LHCN-M2 (cell line): ENCODE measurements around the gene SEPTIN12. TPM values are rescaled to one million over a fixed set of nuclear protein-coding genes. Genes with fewer than 3 reads are reported as not detected.

ENCODE experiments used
- DNase-seq: peaks from one replicate; pipeline ENCODE4 v3.0.0-alpha.2; 2012; ENCODE audit warnings: low read depth
- total RNA-seq: library from RNA; depleted of rRNA; stranded (reverse); fragments of >200 nt; gene quantifications from 2 replicates; pipeline ENCODE4 v1.2.3, GENCODE V29; 2014

The SEPTIN12 gene
- total RNA-seq, 1 experiment from 2014 or later = not detected

- no peak for DNase-seq
These were observed 15.3 kb upstream of the SEPTIN12 start for GRCh38 chr16:4803401-4803844.

GRCh38 chr16:4802659-4803287, 14.6 kb upstream of the SEPTIN12 start:
- peak; percentile 87 for DNase-seq

- DNase-seq = peak; percentile 19
These were observed 14.0 kb upstream of the SEPTIN12 start, which contains the start of gene ROGDI for GRCh38 chr16:4801962-4802658. Gene ROGDI, minus strand, starts transcription at chr16:4802633. Its CDS starts 62 bp downstream, at chr16:4802571.

- no peak for DNase-seq
These were observed 13.2 kb upstream of the SEPTIN12 start for GRCh38 chr16:4801051-4801961.

GRCh38 chr16:4800290-4801041, 12.3 kb upstream of the SEPTIN12 start:
- no peak for DNase-seq

- DNase-seq = no peak
These were observed 11.2 kb upstream of the SEPTIN12 start for GRCh38 chr16:4799171-4799855.

- no peak for DNase-seq
These were observed 10.3 kb upstream of the SEPTIN12 start for GRCh38 chr16:4798456-4798855.

GRCh38 chr16:4797805-4798252, 9.7 kb upstream of the SEPTIN12 start:
- DNase-seq = no peak

GRCh38 chr16:4796982-4797804, 9.0 kb upstream of the SEPTIN12 start:
- no peak for DNase-seq

GRCh38 chr16:4795828-4796572, 7.9 kb upstream of the SEPTIN12 start:
- DNase-seq = no peak

GRCh38 chr16:4795181-4795827, 7.2 kb upstream of the SEPTIN12 start, which contains the start of gene SMIM22:
Gene SMIM22, plus strand, starts transcription at chr16:4795369. Its CDS starts 366 bp downstream, at chr16:4795735.
- DNase-seq = no peak

- DNase-seq = no peak
These were observed 4.9 kb upstream of the SEPTIN12 start for GRCh38 chr16:4792951-4793513.

- DNase-seq = peak; percentile 45
These were observed 2.7 kb upstream of the SEPTIN12 start for GRCh38 chr16:4790871-4791270.

- no peak for DNase-seq
These were observed 2.1 kb upstream of the SEPTIN12 start for GRCh38 chr16:4790261-4790660.

GRCh38 chr16:4788910-4789309, 765 bp upstream of the SEPTIN12 start:
- DNase-seq = no peak

- no peak for DNase-seq
These were observed 344 bp upstream of the SEPTIN12 start for GRCh38 chr16:4788489-4788889.

GRCh38 chr16:4787068-4787467, 1.1 kb downstream of the SEPTIN12 start:
- DNase-seq = no peak
